Measurements from ENCODE around the gene CLEC4M.
"Not testable (repeated sequence)": the region's sequence is repeated elsewhere in the genome, so short reads cannot be mapped to it uniquely, and the experiment has no call there.

The CLEC4M gene

DNA sequence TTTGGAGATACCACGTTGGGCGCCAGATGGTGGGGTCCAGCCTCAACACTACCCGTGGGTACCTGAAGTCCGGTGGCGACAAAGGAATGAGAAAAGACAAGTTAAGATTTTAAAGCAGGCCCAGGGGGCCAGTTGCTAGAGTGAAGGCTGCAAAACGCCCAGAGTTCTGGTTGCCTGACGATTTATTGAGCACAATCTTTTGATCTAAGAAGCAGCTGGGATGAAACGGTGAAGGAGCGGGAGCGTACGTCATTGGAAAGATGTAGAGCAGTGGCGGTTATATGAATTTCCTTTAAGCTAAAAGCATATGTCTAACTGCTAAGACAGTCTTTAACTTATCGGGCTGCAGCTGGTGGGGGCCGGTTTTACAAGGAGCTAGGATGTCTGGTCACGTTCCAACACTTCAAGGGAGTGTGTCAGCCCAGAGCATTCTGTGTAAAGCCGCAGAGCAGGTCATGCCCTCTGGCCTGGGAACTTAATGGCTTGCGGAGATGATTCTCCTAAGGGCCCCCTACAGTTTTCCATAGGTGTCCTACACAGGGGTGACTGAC lies 38.1 kb downstream of the CLEC4M start:
- no peak overlapping the region for H3K4me3 ChIP-seq (ENCODE audit: low read depth, low read length)

DNA sequence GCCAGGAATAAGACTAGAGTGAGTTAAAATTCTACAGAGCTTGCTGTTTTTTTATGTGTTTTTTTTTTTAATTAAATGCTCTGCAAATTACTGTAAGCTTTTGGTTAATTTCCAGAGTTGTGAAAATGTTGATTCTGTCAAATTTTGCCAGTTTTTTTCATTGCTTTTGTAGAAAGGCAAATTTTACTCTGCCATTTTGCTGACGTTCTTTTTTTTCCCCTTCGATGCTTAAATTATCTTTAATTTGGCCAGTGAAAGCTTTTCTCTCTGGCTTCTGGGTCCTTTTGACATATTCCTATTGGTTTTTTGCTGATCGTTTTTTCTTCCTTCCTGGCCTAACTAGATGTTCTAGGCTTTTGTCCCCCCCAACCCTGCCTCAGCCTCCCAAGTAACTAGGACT lies 43.2 kb downstream of the CLEC4M start:
- H3K4me3 ChIP-seq (ENCODE audit: low read depth, low read length): no peak overlapping the region

DNA sequence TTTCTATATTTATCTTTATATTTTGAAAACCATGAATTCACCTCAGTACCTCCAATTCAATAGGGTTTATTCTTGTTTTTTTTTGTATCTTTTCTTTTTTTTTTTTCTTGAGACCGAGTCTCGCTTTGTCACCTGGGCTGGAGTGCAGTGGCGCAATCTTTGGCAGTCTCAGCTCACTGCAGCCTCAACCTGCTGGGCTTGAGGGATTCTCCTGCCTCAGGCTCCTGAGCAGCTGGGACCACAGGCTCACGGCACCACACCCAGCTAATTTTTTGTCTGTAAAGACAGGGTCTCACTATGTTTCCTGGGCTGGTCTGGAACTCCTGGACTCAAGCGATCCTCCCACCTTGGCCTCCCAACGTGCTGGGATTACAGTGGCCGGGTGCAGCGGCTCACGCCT lies 43.8 kb downstream of the CLEC4M start:
- no peak overlapping the region for H3K4me3 ChIP-seq (ENCODE audit: low read depth, low read length)

DNA sequence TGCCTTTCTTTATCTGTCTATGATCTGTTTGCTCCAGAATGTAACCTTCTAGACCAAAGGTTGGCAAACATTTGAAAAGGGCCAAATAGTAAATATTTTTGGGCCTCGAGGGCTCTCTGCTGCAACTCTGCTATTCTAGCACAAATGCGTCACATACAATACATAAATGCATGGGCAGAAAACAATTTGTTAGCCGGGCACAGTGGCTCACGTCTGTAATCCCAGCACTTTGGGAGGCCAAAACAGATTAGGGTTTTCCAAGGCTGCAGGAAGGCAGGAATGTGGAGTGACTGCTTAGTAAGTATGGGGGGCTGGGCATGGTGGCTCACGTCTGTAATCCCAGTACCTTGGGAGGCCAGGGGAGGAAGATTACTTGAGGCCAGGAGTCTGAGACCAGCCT lies 45.1 kb downstream of the CLEC4M start:
- H3K4me3 ChIP-seq (ENCODE audit: low read depth, low read length): no peak overlapping the region

DNA sequence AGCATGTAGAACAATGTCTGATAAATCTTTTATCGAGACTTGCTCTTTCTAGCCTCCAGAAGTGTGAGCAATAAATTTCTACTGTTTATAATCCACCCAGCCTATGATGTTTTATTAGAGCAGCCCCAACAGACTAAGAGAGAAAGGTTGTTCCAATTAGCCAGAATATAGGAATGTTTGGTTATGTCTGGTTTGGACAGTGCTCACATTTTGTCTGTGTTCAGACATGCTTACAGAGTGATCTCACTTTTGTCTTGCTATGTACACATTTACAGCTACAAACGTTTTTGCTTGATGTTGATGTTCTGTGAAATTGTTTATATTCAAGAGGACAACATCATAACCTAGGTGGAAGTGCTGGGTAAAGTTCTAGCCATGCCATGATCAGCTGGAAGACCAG lies 48.9 kb downstream of the CLEC4M start:
- H3K4me3 ChIP-seq (ENCODE audit: low read depth, low read length): no peak overlapping the region

DNA sequence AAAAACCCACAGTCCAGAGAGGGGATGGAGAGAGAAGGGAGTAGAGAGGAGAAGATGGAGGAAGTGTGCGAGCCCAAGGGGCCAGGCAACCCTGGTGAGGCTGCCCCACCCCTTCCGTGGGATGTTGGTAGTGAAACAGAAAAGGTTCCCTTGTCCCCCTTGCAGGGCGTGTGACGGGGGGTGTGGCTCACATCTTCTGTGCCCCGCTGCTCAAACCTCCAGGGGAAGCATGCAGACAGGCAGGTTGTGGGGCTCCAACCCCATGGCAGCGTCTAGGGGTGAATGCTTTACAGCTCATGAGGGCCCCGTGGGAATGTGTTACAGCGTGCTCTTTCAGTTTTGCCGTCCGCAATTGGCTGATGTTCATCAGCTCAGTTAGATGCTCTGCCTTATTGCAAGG lies 52.3 kb downstream of the CLEC4M start:
- no peak overlapping the region for H3K4me3 ChIP-seq (ENCODE audit: low read depth, low read length)

DNA sequence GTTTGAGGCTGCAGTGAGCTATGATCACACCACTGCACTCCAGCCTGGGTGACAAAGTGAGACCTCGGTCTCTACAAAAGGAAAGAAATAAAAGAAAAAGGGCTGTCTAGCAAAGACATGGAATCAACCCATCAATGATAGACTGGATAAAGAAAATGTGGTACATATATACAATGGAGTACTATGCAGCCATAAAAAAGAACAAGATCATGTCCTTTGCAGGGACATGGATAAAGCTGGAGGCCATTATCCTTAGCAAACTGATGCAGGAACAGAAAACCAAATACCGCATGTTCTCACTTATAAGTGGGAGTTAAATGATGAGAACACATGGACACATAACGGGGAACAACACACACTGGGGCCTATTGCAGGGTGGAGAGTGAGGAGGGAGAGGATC lies 53.0 kb downstream of the CLEC4M start:
- not testable (repeated sequence) for H3K4me3 ChIP-seq (ENCODE audit: low read depth, low read length)

DNA sequence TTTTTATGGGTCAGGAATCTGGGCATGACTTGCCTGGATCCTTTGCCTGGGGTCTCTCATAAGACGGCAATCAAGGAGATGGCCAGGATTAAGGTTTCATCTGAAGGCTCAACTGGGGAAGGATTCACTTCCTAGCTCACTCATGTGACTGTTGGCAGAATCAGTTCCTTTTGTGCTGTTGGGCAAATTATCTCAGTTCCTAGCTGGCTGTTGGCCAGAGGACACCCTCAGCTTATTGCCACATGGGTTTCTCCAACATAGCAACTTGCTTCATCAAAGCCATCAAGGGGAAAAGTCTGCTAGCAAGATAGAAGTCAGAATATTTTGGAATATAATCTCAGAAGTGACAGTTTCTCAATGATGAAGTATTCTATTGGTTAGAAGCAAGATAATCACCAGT lies 54.8 kb downstream of the CLEC4M start:
- no peak overlapping the region for H3K4me3 ChIP-seq (ENCODE audit: low read depth, low read length)

DNA sequence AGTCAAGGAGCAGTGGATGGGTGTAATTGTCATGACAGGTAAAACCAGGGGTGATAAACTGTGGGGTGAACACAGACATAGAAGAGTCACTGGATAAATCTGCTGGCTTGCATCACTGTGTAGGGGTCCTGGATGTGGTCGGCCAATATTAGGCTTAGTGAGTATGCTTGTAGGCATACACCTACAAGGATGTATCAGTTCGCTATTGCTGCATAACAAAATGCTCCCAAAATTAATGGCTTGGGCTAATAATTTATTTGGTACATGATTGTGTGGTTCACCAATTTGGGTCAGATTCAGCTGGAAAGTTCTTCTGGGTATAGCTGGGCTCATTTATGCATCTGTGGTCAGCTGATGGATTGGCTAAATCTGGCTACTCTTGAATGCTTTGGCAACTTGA lies 55.8 kb downstream of the CLEC4M start:
- H3K4me3 ChIP-seq (ENCODE audit: low read depth, low read length): no peak overlapping the region
